HG03521 (cell line): ENCODE data around the gene GEMIN5.
"Not testable (repeated sequence)": the region's sequence is repeated elsewhere in the genome, so short reads cannot be mapped to it uniquely, and the experiment has no call there.

Experiments
- ATAC-seq: cut with Tn5 transposase; IDR thresholded peaks from one replicate; pipeline ENCODE4 v1.9.1; 2021; ENCODE audit warnings: mild to moderate bottlenecking, moderate library complexity; ENCODE audit not compliant: unreplicated experiment

The GEMIN5 gene, protein sequence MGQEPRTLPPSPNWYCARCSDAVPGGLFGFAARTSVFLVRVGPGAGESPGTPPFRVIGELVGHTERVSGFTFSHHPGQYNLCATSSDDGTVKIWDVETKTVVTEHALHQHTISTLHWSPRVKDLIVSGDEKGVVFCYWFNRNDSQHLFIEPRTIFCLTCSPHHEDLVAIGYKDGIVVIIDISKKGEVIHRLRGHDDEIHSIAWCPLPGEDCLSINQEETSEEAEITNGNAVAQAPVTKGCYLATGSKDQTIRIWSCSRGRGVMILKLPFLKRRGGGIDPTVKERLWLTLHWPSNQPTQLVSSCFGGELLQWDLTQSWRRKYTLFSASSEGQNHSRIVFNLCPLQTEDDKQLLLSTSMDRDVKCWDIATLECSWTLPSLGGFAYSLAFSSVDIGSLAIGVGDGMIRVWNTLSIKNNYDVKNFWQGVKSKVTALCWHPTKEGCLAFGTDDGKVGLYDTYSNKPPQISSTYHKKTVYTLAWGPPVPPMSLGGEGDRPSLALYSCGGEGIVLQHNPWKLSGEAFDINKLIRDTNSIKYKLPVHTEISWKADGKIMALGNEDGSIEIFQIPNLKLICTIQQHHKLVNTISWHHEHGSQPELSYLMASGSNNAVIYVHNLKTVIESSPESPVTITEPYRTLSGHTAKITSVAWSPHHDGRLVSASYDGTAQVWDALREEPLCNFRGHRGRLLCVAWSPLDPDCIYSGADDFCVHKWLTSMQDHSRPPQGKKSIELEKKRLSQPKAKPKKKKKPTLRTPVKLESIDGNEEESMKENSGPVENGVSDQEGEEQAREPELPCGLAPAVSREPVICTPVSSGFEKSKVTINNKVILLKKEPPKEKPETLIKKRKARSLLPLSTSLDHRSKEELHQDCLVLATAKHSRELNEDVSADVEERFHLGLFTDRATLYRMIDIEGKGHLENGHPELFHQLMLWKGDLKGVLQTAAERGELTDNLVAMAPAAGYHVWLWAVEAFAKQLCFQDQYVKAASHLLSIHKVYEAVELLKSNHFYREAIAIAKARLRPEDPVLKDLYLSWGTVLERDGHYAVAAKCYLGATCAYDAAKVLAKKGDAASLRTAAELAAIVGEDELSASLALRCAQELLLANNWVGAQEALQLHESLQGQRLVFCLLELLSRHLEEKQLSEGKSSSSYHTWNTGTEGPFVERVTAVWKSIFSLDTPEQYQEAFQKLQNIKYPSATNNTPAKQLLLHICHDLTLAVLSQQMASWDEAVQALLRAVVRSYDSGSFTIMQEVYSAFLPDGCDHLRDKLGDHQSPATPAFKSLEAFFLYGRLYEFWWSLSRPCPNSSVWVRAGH (N-terminal part only)

GRCh38 chr5:154937718-154938466 lies at the start of gene GEMIN5:
TSS of gene GEMIN5 (minus strand) at chr5:154938211. CDS start at chr5:154938133, 78 bp downstream.
- peak; percentile 87 for ATAC-seq

GRCh38 chr5:154986151-154986550 lies 48.1 kb upstream of the GEMIN5 start:
- ATAC-seq, result no peak

DNA sequence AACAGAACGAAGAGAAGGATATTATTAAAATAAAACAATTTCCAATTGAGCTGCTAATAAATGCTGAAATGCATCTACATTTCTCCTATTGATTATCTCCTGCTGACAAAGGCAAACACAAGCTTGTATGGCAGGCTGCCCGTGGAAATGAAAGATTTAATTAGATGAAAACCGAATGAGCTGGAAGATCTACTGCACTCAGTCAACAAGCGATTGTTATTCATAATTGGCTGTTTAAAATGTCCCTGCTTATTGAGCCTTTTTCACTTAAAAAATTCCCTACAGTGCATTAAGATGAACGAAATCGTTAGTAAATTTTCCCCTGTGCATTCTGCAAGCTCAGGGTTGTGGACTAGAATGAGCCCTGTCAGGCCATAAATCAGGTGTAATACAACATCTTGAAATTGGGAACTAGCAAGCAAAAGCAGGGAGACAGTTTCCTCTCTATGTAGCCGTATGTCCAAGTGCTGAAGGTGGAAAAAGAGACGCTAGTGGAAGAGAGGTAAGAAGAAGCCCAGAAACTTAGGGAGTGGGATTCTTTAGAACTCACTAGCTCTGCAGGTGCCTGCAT lies 47.0 kb upstream of the GEMIN5 start:
- no peak for ATAC-seq

- ATAC-seq, result not testable (repeated sequence)
Measured at GRCh38 chr5:154978294-154978693, 40.3 kb upstream of the GEMIN5 start.

GRCh38 chr5:154977409-154977808 lies 39.4 kb upstream of the GEMIN5 start:
- no peak for ATAC-seq

- not testable (repeated sequence) for ATAC-seq
Measured at GRCh38 chr5:154976082-154976481, 38.1 kb upstream of the GEMIN5 start.

DNA sequence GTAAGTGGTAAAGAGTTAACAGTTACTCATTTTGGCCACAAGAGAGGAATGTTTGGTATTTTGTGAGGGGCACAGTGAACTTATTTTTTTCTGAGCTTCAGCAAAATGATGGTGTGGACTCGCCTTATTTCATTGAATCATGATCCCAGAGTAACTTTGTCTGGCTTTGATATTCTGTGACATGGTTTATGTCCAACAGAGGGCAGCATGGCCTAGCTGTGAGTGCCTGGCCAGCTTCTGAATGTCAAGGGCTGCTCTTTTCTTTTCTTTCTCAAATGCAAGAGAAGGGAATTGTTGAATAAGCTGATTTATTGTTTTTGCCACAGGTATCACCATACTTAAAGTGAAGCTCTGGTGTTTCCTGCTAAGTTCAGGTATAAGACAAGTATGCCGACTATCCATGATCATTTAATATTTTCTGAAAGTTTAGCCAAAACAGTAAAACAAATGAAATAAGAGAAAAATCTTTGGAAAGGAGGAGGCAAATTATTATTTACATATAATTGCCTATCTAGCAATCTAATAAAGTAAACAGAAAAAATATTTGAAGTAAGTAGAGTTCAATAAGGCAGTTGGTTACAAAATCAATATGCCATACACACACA lies 34.6 kb upstream of the GEMIN5 start:
- ATAC-seq, result no peak

DNA sequence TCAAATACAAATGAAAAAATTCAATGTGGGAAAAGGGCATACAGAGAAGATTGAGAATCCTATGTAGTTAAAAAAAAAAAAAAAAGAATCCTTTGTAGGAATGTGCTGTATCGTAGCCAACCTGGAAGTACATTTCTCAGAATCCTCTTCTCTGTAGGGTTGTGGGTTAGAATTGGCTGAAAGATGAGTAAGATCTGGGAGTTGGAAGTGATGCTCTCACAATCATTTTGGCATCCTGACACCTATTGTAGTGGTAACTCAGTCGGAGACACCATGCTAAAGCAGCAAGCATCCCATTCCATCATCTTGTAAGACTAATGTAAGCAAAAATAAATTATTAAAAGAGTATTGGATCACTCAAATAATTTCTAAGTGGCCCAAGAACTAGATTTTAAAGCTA lies 33.5 kb upstream of the GEMIN5 start:
- ATAC-seq, result no peak

DNA sequence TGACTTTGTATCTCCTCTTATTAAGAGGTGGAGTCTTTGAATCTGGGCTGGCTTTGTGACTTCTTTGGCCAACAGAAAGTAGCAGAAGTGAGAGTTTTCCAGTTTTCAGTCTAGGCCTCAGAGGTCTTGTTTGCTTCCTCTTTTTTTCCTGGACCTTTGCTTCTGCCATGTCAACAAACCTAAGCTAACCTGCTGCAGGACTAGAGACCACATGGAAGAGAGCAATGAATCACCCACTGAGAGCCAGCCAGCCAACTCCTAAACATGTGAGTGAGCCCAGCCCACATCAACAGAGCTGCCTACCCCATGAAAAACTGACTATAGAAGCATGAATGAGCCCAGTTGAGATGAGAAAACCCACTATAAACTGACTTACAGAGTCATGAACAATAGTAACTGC lies 32.7 kb upstream of the GEMIN5 start:
- ATAC-seq, result no peak

DNA sequence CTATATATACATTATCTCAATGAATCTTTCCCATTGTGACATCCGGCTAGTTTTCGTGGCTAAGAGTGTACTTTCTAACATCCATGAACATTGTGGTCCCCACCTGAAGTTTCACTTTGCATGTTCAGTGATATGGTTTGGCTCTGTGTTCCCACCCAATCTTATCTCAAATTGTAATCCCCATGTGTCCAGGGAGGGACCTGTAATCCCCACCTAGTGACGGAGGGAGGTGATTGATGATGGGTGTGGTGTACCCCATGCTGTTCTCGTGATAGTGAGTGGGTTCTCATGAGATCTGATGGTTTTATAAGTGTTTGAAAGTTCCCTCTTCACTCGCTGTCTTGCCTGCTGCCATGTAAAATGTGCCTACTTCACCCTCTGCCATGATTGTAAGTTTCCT lies 30.9 kb upstream of the GEMIN5 start:
- ATAC-seq, result no peak

DNA sequence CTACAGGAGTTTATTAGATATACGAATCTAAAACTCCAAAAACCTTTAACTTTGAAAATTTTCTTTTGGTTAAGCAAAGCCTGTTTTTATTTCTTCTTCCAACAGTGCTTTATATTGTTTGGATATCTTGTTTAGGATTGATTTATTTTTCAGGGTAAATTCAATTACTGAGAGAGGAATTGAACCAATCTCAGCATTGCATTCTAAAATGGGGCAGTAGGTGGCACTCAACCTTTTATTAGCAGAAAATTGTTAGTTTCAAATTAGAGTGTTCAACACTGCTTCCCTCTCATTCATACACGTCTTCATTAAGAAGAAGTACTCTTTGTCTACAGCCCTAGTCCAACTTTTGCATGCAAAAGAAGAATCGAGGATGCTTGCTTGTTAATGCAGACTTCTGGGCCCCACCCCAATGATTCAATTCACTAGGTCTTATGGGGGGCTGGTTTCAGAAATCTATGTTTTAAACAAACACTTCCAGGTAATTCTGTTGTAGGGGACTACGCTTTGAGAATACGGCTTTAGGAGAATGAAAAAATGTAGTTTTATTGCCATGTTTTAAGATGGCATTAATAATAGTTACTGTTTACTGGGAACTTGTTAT lies 29.5 kb upstream of the GEMIN5 start:
- no peak for ATAC-seq

- no peak for ATAC-seq
Measured at GRCh38 chr5:154966874-154967273, 28.9 kb upstream of the GEMIN5 start.

GRCh38 chr5:154966081-154966841 lies 28.2 kb upstream of the GEMIN5 start:
- no peak for ATAC-seq

DNA sequence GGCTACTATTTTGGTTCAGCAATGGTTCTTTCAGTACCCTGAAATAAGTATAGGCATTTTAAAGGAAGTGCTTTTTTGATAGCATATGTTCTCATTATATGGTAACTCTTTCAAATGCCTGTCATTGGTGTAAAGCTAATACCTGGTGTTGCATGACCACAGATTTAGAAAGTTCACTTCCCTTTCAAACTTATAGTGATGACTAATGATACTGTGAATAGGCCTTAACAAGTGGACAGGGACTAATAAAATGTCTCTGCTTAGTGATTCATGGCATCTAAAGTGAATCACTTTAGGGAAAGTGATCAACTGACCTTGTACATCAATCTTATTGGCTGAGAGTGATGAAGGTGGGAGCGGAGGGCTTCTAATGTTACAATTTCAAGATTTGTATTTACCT lies 24.5 kb upstream of the GEMIN5 start:
- peak; percentile 80 for ATAC-seq

DNA sequence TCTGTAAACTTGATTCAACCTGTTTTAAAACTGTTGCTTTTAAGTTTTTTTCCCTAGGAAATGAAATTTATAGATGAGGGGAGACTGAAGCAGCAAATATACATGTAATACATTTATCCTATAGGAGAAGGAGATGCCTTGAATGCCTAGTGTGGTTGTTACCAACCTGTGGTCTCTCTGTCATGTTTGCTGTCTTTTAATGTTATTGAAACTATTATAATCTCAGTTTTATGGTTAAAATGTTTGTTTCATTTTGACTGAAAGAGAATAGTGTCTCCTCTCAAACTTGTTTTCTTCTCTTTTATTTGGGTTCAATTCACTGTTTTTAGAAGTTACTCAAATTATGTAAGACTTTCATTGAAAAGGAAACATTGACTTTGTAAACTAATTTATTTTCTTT lies 18.7 kb upstream of the GEMIN5 start:
- ATAC-seq, result no peak

DNA sequence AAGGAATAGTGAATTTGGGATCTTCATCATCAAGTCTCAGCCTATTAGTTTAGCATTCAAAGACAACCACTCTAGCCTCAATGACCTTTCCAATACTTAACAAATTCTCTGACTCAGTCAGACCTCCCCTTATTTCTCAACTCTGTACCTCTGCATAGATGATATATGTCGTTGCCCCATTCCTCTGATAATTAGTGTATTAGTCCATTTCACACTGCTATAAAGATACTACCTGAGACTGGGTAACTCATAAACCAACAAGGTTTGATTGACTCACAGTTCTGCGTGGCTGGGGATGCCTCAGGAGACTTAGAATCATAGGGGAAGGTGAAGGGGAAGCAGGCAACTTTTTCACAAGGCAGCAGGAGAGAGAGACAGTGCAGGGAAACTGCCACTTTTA lies 11.8 kb upstream of the GEMIN5 start:
- ATAC-seq, result no peak

DNA sequence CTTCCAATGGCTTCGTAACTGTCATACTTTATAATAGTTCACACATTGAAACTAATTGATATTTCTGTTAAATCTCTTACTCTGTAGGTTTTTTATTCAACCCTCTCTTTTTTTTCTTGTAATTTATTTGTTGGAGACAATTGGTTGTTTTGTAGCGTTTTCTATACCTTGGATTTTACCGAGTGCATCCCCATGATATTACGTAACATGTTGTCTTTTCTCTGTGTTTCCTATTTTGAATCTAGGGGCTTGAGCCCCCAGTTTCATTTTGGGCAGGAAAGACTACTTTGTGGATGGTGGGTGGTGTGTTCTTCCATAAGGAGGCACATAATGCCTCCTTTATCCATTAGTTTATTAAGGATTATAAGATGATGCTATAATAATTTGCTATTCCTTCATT lies 10.3 kb upstream of the GEMIN5 start:
- ATAC-seq, result no peak

DNA sequence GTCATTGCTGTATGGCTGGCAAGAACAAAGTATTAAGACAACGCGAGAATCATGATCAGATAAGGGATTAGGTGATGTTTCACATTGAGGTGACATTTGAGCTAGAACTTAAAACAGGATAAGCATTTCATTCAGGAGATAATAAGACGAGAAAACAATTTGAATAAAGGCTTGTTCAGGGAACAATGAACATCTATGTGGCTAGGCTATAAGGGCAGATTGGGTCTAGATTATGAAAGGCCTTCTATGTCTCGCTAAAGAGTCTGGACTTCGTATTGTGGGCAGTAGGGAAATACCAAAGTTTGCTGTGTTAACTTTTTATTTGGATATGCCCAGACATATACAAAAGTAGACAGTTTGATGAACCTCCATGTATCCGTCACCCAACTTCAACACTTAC lies 9.8 kb upstream of the GEMIN5 start:
- no peak for ATAC-seq
